SU-DHL-6 (cell line): ENCODE measurements around the gene SPATA32.

Source experiments
- H2AFZ ChIP-seq: fragments of 200-600 bp; sonication (generic); 2 replicates; pipeline ENCODE4 v1.6.1; 2014; ENCODE audit warnings: low read depth, mild to moderate bottlenecking, moderate library complexity, mixed read lengths, antibody characterized with exemption, low read length; ENCODE audit not compliant: severe bottlenecking
- H3F3A ChIP-seq: fragments of 200-600 bp; shearing (Covaris generic); 2 replicates; pipeline ENCODE4 v1.6.0; 2016; ENCODE audit warnings: antibody characterized with exemption, mild to moderate bottlenecking; ENCODE audit not compliant: insufficient read depth
- H3K27ac ChIP-seq: fragments of 200-600 bp; sonication (generic); 2 replicates; pipeline ENCODE4 v1.5.1; 2016; ENCODE audit warnings: low read depth, mild to moderate bottlenecking, low read length, moderate library complexity, mixed read lengths
- H3K27me3 ChIP-seq: fragments of 200-600 bp; sonication (generic), shearing (Covaris generic); 2 replicates; pipeline ENCODE4 v1.6.0; 2014; ENCODE audit warnings: mild to moderate bottlenecking, low read length
- H3K36me3 ChIP-seq: fragments of 200-600 bp; sonication (generic); 2 replicates; pipeline ENCODE4 v1.6.1; 2014; ENCODE audit warnings: mild to moderate bottlenecking, low read length, mixed read lengths
- H3K4me2 ChIP-seq: fragments of 300-600, 200-600 bp; shearing (Covaris generic), sonication (generic); 2 replicates; pipeline ENCODE4 v1.6.0; 2014; ENCODE audit warnings: low read length, low read depth, mild to moderate bottlenecking; ENCODE audit not compliant: poor library complexity, severe bottlenecking
- H3K4me3 ChIP-seq: fragments of 200-600 bp; sonication (generic); 2 replicates; pipeline ENCODE4 v1.5.1; 2014; ENCODE audit warnings: antibody characterized with exemption, low read length, mild to moderate bottlenecking, mixed read lengths; ENCODE audit not compliant: insufficient read depth, poor library complexity, severe bottlenecking
- H3K79me2 ChIP-seq: fragments of 200-600 bp; sonication (generic); 2 replicates; pipeline ENCODE4 v1.6.1; 2014; ENCODE audit warnings: mild to moderate bottlenecking, low read length, moderate library complexity; ENCODE audit not compliant: insufficient read depth
- H3K9ac ChIP-seq: fragments of 200-600 bp; sonication (generic); 2 replicates; pipeline ENCODE4 v1.7.0; 2014; ENCODE audit warnings: mild to moderate bottlenecking, low read length
- H3K9me2 ChIP-seq: fragments of 200-600 bp; sonication (generic); replicated peaks from 2 replicates; pipeline ENCODE4 v1.6.1; 2014; ENCODE audit warnings: low read length; ENCODE audit not compliant: insufficient read depth
- H3K9me3 ChIP-seq: fragments of 200-600 bp; sonication (generic); 2 replicates; pipeline ENCODE4 v1.6.1; 2014; ENCODE audit warnings: low read length, mixed read lengths; ENCODE audit not compliant: insufficient read depth
- H4K20me1 ChIP-seq: fragments of 200-600 bp; sonication (generic); 2 replicates; pipeline ENCODE4 v1.6.1; 2014; ENCODE audit warnings: low read depth, mild to moderate bottlenecking, antibody characterized with exemption, low read length, moderate library complexity, mixed read lengths
- CTCF ChIP-seq: fragments of 200-600 bp; sonication (generic); IDR thresholded peaks from one replicate; pipeline ENCODE4 v1.5.1; 2017; ENCODE audit warnings: antibody characterized with exemption, mild to moderate bottlenecking, low read length, moderate library complexity; ENCODE audit not compliant: insufficient read depth, poor library complexity, severe bottlenecking
- EZH2phosphoT487 ChIP-seq: fragments of 200-600 bp; sonication (generic), shearing (Covaris generic); conservative IDR thresholded peaks from 2 replicates; pipeline ENCODE4 v1.6.1; 2018; ENCODE audit warnings: mild to moderate bottlenecking, antibody characterized with exemption, low read length, moderate library complexity, mixed read lengths

The SPATA32 gene

DNA sequence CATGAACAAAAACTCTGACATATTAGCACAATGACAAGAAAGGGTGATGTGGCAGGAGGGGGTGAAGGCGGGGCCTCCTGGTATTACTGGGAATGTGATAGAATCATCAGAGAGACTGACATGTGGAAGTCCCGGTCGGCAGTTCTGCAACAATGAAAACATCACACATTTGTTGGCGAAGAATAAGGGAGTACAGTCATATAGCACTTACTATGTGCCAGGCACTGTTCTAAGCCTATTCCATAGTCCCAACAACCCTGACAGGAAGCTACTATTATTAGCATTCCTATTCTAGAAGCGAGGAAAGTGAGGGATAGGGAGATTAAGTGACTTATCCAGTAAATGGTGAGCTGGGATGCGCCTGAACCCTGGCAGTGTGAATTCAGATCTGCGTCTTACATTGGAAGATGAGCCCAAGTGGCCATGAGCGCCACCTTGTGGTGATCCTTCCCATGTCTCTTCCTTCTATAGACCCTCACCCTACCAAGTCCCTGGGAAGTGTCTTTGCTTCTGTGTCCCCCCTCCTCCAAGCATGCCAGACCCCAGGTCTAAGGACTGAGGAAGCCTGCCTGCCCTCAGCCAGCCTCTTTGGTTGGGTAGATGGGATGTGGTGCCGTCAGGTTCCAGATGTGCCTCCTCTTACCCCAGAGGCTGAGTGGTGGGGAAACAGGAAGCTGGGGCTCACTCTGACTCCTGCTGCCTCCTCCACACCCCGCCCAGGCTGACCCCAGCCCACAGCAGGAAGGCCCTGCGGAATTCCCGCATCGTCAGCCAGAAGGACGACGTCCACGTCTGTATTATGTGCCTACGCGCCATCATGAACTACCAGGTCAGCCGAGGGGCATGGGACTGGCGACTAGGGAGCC lies 26.2 kb downstream of the SPATA32 start:
- Histone ChIP-seq H4K20me1 (no peaks in the 10 kb centered on the region), H3K9me3 (no peaks in the 10 kb centered on the region), H3K4me2 (no peak overlapping the region), H3K79me2 (peaks cover 16% of the 10 kb centered on the region), H2AFZ (no peak overlapping the region), H3K9me2 (no peaks in the 10 kb centered on the region), H3K36me3 (0 out of 2 replicates have a peak, but pooled peaks cover 4% of the 10 kb centered on the region), H3K27me3 (no peaks in the 10 kb centered on the region), H3F3A (0 out of 2 replicates have a peak, but pooled peaks cover 4% of the 10 kb centered on the region), H3K27ac (0 out of 2 replicates have a peak overlapping the region, but pooled peaks have one; percentile 30), H3K9ac (no peak overlapping the region), H3K4me3 (no peak overlapping the region)
- TF ChIP-seq CTCF (peak; percentile 87), EZH2phosphoT487 (no peak)

GRCh38 chr17:45234641-45235415 lies 27.1 kb downstream of the SPATA32 start:
- H3K36me3 ChIP-seq: 0 out of 2 replicates have a peak, but pooled peaks cover 4% of the 10 kb centered on the region
- H3K4me3 ChIP-seq: no peak overlapping the region
- peaks cover 9% of the 10 kb centered on the region; the same call in 1 of the 2 replicates for H3F3A ChIP-seq
- no peak overlapping the region for H3K9ac ChIP-seq
- H3K9me2 ChIP-seq: no peaks in the 10 kb centered on the region
- H2AFZ ChIP-seq: no peak overlapping the region
- H3K27me3 ChIP-seq: no peaks in the 10 kb centered on the region
- H3K79me2 ChIP-seq: peaks cover 24% of the 10 kb centered on the region
- no peaks in the 10 kb centered on the region for H3K9me3 ChIP-seq
- no peaks in the 10 kb centered on the region for H4K20me1 ChIP-seq
- no peak overlapping the region for H3K4me2 ChIP-seq
- TF ChIP-seq EZH2phosphoT487: no peak
- peak; percentile 42 for TF ChIP-seq CTCF
- peak overlapping the region; percentile 30 for H3K27ac ChIP-seq

DNA sequence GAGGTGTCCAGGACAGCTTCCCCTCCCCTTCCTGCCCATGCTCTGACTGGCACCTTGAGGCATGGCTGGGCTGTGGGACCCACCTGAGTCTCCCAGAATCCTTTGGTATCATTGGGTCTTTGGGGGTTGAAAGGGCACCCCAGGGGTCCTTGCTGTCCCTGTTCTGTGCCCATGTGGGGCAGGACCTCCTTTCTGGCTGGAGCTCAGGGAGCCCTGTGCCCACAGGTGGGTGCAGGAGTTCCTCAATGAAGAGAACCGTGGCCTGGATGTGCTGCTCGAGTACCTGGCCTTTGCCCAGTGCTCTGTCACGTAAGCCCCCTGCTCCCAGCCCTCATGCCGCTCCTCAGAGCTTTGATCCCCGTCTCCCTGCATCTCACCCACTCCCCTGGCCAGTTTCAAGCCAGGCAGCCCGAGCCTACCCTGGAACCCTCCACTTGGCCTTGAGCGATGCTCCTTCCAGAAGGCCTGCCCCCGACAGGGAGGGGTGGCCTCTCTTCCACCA lies 28.4 kb downstream of the SPATA32 start:
- no peak overlapping the region for H3K27ac ChIP-seq
- no peaks in the 10 kb centered on the region for H3K27me3 ChIP-seq
- no peaks in the 10 kb centered on the region for H4K20me1 ChIP-seq
- peaks cover 22% of the 10 kb centered on the region for H3F3A ChIP-seq
- no peak overlapping the region for H3K4me3 ChIP-seq
- H3K9me2 ChIP-seq: no peaks in the 10 kb centered on the region
- no peak overlapping the region for H3K4me2 ChIP-seq
- H3K36me3 ChIP-seq: 0 out of 2 replicates have a peak, but pooled peaks cover 4% of the 10 kb centered on the region
- TF ChIP-seq CTCF (no peak), EZH2phosphoT487 (no peak)
- no peak overlapping the region for H3K9ac ChIP-seq
- H3K9me3 ChIP-seq: no peaks in the 10 kb centered on the region
- no peak overlapping the region for H2AFZ ChIP-seq
- peaks cover 33% of the 10 kb centered on the region for H3K79me2 ChIP-seq
